ENCODE data around the gene ING5. TPM values are rescaled to one million over a fixed set of nuclear protein-coding genes. Genes with fewer than 3 reads are reported as not detected.
A peak's percentile ranks its signal among the peaks of the same experiment; 100 is the strongest.

Gene ING5
- polyA plus RNA-seq, 3 donors, result 37.5 to 43.5 (median 40.0) TPM

- peak; percentile 45 to 74 (median 71) for DNase-seq (ENCODE audit: low read depth in 3 of 3, low spot score in 2 of 3)
Observed at GRCh38 chr2:241702155-241703031, 554 bp downstream of the ING5 start.

- DNase-seq (ENCODE audit: low read depth in 3 of 3, low spot score in 2 of 3), result no peak
Observed at GRCh38 chr2:241703032-241703604, 1.3 kb downstream of the ING5 start.

DNA sequence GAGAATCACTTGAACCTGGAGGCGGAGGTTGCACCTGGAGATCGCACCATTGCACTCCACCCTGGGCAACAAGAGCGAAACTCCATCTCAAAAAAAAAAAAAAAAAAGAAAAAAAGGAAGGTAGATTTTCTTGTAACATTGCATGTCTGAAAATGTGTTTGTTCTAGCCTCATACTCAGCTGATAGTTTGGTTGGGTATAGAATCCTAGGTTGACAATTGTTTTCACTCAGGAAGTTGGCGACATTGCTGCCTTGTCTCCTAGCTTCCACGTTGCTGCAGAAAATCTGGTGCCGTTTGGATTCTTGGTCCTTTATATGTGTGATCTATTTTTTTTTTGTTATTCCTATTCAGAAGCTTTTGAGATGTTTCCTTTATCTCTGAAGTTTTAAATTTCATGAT, 4.7 kb downstream of the ING5 start:
- DNase-seq (ENCODE audit: low read depth in 3 of 3, low spot score in 2 of 3), result no peak

GRCh38 chr2:241708879-241709278, 7.0 kb downstream of the ING5 start:
- no peak for DNase-seq (ENCODE audit: low read depth in 3 of 3, low spot score in 2 of 3)

- no peak for DNase-seq (ENCODE audit: low read depth in 3 of 3, low spot score in 2 of 3)
Observed at GRCh38 chr2:241719093-241719492, 17.3 kb downstream of the ING5 start.

DNA sequence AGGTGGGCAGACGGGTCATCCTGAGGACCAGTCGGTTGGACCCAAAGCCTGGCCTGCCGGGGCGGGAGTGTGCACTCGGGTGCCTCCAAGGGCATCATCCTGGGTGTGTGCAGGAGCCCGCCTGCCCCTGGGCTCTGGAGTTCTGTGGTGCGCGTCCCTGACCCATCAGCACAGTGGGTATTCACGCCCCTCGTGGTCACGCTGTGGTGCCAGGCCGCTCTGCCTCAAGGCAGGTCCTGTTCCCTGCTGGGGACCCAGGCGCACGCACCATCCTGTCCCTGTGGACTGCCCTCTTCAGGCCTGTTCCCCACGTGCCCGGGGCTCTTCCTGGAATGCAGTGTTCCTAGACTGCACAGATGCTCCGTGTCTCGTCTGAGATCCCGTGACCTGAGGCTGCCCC, 18.3 kb downstream of the ING5 start:
- no peak for DNase-seq (ENCODE audit: low read depth in 3 of 3, low spot score in 2 of 3)

- DNase-seq (ENCODE audit: low read depth in 3 of 3, low spot score in 2 of 3), result no peak
Observed at GRCh38 chr2:241720560-241720959, 18.7 kb downstream of the ING5 start.

DNA sequence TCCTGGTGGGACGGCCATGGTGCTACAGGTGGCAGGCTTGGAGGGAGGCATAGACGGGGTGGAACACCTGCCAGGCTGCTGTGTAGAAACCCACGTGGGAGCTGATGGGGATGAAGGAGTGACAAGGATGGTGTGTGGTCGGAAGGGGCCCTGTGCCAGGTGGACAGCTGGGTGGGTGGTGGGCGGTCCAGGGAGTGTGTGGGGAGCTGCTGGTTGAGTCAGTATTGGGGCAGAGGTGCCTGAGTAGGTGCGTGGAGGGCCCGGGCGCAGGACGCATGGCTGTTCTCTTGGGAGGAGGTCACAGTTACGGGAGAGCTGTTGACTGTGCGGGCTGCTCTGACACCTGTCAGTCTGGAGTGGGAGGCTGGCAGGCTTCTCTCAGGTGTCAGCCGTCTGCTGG, 20.0 kb downstream of the ING5 start:
- no peak for DNase-seq (ENCODE audit: low read depth in 3 of 3, low spot score in 2 of 3)

- DNase-seq (ENCODE audit: low read depth in 3 of 3, low spot score in 2 of 3), result no peak
Observed at GRCh38 chr2:241722896-241723454, 21.1 kb downstream of the ING5 start.

- DNase-seq (ENCODE audit: low read depth in 3 of 3, low spot score in 2 of 3), result no peak
Observed at GRCh38 chr2:241724259-241724974, 22.6 kb downstream of the ING5 start.

GRCh38 chr2:241724975-241725870, 23.4 kb downstream of the ING5 start:
- no peak for DNase-seq (ENCODE audit: low read depth in 3 of 3, low spot score in 2 of 3)

DNA sequence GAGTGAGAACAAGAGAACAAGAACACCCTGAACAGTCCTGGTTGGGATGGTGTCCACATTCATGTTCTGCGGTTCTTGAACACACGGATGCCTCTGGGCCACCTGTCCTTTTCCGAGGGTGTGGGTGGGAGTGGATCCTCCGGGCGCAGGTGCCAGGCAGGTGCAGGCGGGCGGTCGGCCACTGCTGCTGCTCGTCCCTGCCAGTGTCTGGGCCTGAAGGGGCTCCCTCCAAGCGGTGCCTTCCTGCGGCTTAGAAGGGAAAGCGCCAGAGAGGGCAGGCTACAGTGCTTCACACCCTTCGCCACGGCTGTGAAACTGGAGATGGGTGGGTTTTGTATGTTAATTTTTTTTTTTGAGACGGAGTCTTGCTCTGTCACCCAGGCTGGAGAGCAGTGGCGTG, 24.6 kb downstream of the ING5 start:
- DNase-seq (ENCODE audit: low read depth in 3 of 3, low spot score in 2 of 3), result no peak

GRCh38 chr2:241728000-241728399, 26.2 kb downstream of the ING5 start:
- DNase-seq (ENCODE audit: low read depth in 3 of 3, low spot score in 2 of 3), result no peak

- DNase-seq (ENCODE audit: low read depth in 3 of 3, low spot score in 2 of 3), result no peak
Observed at GRCh38 chr2:241728627-241729026, 26.8 kb downstream of the ING5 start.

- no peak for DNase-seq (ENCODE audit: low read depth in 3 of 3, low spot score in 2 of 3)
Observed at GRCh38 chr2:241729868-241730267, 28.0 kb downstream of the ING5 start.

DNA sequence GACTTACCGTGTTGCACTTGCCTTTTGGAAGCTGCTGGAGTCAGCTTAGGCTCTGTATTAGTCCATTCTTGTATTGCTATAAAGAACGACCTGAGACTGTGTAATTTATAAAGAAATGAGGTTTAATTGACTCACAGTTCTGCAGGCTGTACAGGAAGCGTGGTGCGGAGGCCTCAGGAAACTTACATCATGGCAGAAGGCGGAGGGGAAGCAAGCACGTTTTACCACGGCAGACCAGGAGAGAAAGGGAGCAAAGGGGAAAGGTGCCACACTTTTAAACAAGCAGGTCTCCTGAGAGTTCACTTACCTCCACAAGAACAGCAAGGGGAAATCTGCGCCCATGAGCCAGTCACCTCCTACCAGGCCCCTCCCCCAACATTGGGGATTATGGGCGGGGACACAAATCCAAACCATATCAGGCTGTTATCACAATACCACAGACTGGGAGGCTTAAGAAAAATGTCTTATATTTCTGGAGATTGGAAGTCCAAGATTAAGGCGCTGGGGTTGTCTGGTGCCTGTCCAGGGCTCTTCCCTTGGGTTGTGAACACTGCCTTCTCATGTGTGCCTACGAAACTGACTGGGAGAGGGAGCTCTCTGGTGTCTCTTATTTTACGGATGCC, 28.9 kb downstream of the ING5 start:
- no peak for DNase-seq (ENCODE audit: low read depth in 3 of 3, low spot score in 2 of 3)

DNA sequence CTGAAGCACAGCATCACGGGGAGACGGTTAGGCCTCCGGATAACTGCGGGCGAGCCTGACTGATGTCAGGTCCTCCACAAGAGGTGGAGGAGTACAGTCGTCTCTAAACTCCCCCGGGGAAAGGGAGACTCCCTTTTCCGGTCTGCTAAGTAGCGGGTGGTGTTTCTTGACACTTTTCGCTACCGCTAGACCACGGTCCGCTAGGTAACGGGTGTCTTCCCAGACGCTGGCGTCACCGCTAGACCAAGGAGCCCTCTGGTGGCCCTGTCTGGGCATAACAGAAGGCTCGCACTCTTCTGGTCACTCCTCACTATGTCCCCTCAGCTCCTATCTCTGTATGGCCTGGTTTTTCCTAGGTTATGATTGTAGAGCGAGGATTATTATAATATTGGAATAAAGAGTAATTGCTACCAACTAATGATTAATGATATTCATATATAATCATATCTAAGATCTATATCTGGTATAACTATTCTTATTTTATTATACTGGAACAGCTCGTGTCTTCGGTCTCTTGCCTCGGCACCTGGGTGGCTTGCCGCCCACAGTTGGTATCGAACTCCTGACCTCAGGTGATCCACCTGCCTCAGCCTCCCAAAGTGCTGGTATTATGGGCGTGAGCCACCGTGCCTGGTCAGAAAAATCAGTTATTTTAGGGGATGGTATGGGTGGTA, 30.8 kb downstream of the ING5 start:
- DNase-seq (ENCODE audit: low read depth in 3 of 3, low spot score in 2 of 3), result peak in 1 of 3 donors; percentile 44

DNA sequence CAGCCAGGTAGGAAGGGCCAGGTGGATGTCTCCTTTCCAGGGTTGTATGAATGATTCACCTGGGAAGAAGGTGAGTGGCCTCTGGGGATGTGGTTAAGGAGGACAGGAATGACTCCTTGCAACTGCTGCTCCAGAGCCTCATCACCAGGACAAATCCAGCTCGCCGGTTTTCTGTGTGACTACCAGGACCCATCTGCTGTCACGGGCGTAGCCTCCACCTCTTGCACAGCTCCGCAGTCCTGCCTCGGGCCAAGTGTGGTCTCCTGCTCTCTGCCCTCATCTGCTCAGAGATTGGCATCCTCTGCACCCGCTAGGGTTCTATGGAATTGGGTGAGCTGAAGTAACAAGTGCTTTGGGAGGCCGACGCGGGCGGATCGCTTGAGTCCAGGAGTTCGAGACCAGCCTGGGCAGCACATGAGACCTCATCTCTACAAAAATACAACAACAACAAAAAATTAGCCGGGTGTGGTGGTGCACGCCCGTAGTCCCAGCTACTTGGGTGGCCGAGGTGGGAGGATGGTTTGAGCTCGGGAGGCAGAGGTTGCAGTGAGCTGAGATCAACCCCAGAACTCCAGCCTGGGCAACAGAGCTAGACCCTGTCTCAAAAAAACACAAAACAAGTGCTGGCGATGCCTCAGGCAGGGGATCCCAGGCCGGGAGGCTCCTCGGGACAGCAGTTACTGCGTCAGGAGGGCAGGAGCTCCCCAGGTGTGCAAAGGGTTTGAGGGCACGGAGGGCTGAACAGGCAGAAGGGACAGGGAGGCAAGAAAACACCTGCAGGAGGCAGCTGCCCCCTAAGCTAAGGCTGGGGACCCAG, 31.8 kb downstream of the ING5 start:
- no peak for DNase-seq (ENCODE audit: low read depth in 3 of 3, low spot score in 2 of 3)

DNA sequence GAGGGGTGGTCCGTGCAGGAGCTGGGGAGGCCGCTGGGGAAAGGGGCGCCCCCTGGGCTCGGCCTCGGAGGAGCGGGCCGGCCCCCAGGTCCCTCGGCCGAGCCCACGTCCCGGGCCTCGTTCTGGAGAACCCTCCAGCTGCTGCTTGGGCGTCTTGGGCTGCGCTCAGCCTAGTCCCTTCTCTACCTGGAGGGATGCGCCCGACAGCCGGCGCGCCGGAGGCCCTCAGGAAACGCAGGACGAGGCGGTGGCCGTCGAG, 32.3 kb downstream of the ING5 start:
- no peak for DNase-seq (ENCODE audit: low read depth in 3 of 3, low spot score in 2 of 3)

All from right renal cortex interstitium (tissue), 3 donors.